K562 treated with DMSO at 1 percent for 48 hours (cell line): ENCODE results near the gene DPP8. TPM values are rescaled to one million over a fixed set of nuclear protein-coding genes. Genes with fewer than 3 reads are reported as not detected.

Source experiments
- total RNA-seq: library from RNA; unstranded; fragments of 300-600 nt; gene quantifications from 2 replicates; pipeline ENCODE4 v1.2.3, GENCODE V29; 2022; ENCODE audit warnings: low replicate concordance; ENCODE audit errors: extremely low read depth

Gene DPP8
- not detected in 2 replicates for total RNA-seq

DNA sequence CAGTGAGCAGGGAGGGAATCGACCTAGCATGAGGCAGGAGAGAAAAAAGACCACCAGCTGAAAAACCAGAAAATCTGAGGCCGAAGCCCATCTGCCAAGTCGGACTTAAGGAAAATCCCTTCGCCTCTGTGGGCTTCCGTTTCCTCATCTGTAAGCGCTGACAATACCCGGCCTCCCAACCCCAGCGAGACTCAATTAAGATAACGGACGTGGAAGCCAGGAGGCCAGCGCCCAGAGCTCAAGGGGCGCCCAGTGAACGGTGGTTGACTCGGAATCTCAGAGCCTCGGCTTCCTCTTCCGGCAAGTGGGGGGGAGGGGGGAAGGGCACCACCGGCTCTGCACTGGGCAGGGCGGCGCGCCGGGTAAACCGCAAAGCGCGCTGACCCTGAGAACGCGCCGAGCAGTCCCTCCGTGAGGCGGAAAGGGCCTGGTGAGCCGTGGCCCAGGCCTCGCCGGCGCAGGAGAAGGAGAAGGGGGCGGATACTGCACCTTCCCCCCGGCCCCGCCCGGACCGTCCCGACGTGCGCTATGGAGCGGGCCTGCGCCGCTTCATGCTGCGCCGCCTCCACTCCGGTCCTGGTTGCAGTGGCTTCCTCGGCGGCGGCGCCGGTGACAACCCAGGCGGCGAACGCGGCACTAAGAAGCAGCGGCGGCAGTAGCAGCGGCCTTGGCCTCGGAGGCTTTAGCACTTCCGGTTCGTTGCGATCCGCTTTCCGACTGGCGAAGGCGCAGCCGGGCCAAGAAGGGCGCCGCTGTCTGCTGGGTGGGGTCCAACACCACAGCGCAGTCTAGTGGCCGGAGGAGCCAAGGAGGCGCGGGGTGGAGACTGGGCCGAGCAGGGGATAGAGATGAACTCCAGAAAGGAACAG lies at the start of gene DPP8:
Gene DPP8, minus strand, starts transcription at position 693 of the 869 bp plus-strand sequence. CDS start 5,136 bp downstream, outside the sequence.

DNA sequence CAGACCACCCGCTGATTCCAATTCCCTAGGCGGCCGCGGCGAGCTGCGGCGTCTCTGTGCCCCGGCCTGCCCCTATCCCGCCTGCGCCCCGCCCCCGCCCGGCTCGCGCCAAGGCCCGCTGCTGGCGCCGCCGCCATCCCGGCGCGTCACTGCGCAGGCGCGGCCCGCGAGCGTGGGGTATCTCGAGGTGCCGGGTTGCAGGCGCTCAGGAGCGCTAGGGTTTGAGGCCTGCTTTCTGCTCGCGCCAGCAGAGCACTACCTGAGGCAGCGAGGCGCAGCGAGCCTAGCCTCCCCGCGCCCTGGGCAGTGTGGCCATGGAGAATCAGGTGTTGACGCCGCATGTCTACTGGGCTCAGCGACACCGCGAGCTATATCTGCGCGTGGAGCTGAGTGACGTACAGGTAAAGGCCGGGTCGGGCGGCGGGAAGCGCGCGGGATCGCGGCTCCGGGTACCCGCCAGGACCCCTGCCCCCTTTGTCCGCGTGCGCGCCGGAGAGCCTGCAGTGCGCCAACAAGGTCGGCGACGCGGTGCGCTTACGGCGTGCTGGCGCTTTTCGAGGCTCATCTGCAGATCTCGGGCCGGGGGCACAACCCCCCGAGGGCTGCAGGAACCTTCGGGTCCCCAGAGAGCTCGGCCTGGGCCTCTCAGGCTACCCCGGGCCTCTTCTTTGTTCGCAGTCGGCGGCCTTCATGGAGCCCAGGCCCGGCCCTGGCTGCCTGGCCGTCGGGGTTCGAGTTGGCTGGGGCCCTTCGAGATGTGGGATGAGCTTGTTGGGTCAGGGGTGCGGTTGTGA lies 13.0 kb upstream of the DPP8 start, which contains the start of gene HACD3:
Gene HACD3, plus strand, starts transcription at position 146 of the 794 bp plus-strand sequence. Its CDS starts 169 bp downstream, at position 315.

Other genes starting within 250 kb of the DPP8 start
- gene PARP16, start 230.8 kb downstream of the DPP8 start, total RNA-seq: not detected in 2 replicates
- not detected in 2 replicates for gene RNU5A-1, start 221.6 kb downstream of the DPP8 start, total RNA-seq
- gene RNU5B-1, start 213.0 kb downstream of the DPP8 start, total RNA-seq: not detected in 2 replicates
- not detected in 2 replicates for gene IGDCC3, start 139.7 kb downstream of the DPP8 start, total RNA-seq
- not detected in 2 replicates for gene IGDCC4, start 94.7 kb downstream of the DPP8 start, total RNA-seq
- not detected in 2 replicates for gene HACD3, start 12.8 kb upstream of the DPP8 start, total RNA-seq
- not detected in 2 replicates for gene INTS14, start 93.4 kb upstream of the DPP8 start, total RNA-seq
- gene SLC24A1, start 104.2 kb upstream of the DPP8 start, total RNA-seq: not detected in 2 replicates